ENCODE measurements around the gene ZNF28. TPM values are rescaled to one million over a fixed set of nuclear protein-coding genes. Genes with fewer than 3 reads are reported as not detected.

ZNF28 gene
- total and polyA plus RNA-seq, 5 experiments from 2014 or later = 8.9 to 25.6 (median 13.3) TPM

DNA sequence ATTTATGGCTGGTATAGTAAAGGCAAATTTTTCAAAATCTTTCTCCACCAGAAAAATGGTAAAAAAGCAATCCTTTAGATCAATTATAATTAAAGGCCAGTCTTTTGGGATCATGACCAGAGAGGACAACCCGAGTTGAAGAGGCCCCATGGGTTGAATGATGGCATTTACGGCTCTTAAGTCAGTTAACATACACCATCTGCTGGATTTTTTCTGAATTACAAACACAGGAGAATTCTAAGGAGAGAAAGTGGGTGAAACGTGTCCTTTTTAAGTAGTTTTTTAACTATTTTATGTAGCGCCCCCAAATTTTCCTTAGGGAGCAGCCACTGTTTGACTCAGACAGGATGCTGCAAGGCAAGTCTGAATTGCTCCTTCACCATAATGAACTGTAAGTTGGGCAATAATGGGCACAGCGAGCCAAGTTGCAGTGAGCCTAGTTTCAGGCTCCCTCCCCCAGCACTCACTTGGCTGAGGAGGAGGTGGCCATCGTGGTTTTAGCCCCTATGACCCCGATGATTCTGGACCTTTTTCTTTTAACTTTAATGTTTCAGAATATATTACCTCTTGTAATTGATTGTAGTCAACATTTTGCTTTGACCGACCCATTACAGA, 73.0 kb downstream of the ZNF28 start:
- H3K9me3 Mint-ChIP-seq = no peaks in the 10 kb centered on the region
- H3K27me3 Mint-ChIP-seq = no peaks in the 10 kb centered on the region
- no peak overlapping the region for H3K4me3 Mint-ChIP-seq
- POLR2A ChIA-PET = no interaction called here
- peaks cover 0 to 9% (median under 1%) of the 10 kb centered on the region in 4 donors for H3K4me1 Mint-ChIP-seq
- ATAC-seq (no peak), DNase-seq (peak in 4 of 10 donors; percentile 10 to 45 (median 44))
- H3K36me3 Mint-ChIP-seq = no peaks in the 10 kb centered on the region
- H3K27ac Mint-ChIP-seq = peak overlapping the region in 1 of 10 donors; percentile 18

Other genes starting within 250 kb of the ZNF28 start
- 100 to 1,000 TPM; 112 to 113 TPM for gene ZNF83, start 183.3 kb downstream of the ZNF28 start, total RNA-seq
- gene ZNF83, start 183.3 kb downstream of the ZNF28 start, polyA plus RNA-seq = 10 to 100 TPM; 10.9 to 18.3 (median 13.8) TPM
- gene ZNF611, start 86.6 kb downstream of the ZNF28 start, total RNA-seq = 10 to 100 TPM; 47.9 to 54.8 TPM
- 10 to 100 TPM; 20.9 to 34.8 (median 34.0) TPM for gene ZNF611, start 86.6 kb downstream of the ZNF28 start, polyA plus RNA-seq
- gene ZNF600, start 34.8 kb downstream of the ZNF28 start, total RNA-seq = 10 to 100 TPM; 64.6 to 65.1 TPM
- gene ZNF600, start 34.8 kb downstream of the ZNF28 start, polyA plus RNA-seq = 10 to 100 TPM in 2 of 3 donors, 1 to 10 TPM in 1; 4.6 to 12.7 (median 10.2) TPM
- gene ZNF468, start 36.0 kb upstream of the ZNF28 start, total RNA-seq = 10 to 100 TPM; 21.6 to 31.2 TPM
- gene ZNF468, start 36.0 kb upstream of the ZNF28 start, polyA plus RNA-seq = 10 to 100 TPM; 15.2 to 21.3 (median 16.5) TPM
- gene ZNF320, start 76.0 kb upstream of the ZNF28 start, total RNA-seq = 10 to 100 TPM; 25.8 TPM
- gene ZNF320, start 76.0 kb upstream of the ZNF28 start, polyA plus RNA-seq = 1 to 10 TPM; 5.8 to 8.4 (median 6.1) TPM
- gene ZNF888, start 101.8 kb upstream of the ZNF28 start, total RNA-seq = 10 to 100 TPM in 1 of 2 experiments, 1 to 10 TPM in 1; 9.5 to 10.5 TPM
- gene ZNF888, start 101.8 kb upstream of the ZNF28 start, polyA plus RNA-seq = 1 to 10 TPM in 2 of 3 donors, under 1 TPM in 1; 0.85 to 2.4 (median 1.7) TPM
- 10 to 100 TPM; 20.0 to 21.6 TPM for gene ZNF816, start 141.2 kb upstream of the ZNF28 start, total RNA-seq
- gene ZNF816, start 141.2 kb upstream of the ZNF28 start, polyA plus RNA-seq = 10 to 100 TPM in 1 of 3 donors, 1 to 10 TPM in 2; 5.0 to 15.4 (median 6.7) TPM
- gene ERVV-1, start 192.3 kb upstream of the ZNF28 start, total RNA-seq = not detected
- gene ERVV-1, start 192.3 kb upstream of the ZNF28 start, polyA plus RNA-seq = not detected
- not detected for gene ERVV-2, start 223.1 kb upstream of the ZNF28 start, total RNA-seq
- not detected for gene ERVV-2, start 223.1 kb upstream of the ZNF28 start, polyA plus RNA-seq